ENCODE results near the gene OLFM3.

OLFM3 gene

DNA sequence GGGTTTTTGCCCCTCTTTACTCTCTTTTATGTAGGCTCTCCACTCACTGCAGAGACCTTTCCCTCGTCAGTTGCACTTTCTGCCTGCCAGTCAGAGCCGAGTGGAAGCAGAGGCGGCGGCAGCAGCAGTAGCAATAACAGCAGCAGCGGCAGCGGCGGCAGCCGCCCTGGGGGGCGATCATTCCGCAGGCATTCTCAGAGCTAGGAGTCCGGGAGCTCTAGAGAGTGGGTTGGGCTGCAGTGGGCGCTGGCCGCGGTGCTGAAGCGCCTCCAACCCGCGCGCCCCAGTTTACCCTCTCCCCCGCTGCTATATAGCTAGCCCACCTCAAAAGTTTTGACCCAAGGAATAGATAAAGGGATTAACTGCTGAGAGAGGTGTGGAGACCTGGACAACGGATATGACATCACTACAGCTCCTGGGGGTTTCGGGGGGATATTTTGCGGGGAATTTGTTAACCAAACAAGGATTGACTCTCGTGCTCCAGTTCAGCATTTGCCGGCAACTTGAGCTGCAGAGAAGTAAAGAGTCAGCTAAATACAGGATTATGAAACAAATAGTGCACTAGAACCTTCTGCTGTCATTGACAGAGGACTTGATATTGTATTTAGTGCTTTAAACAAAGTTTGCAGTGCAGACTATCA, at the start of gene OLFM3:
TSS of gene OLFM3 (minus strand) at position 102 of the 641 bp plus-strand sequence.
- no peak for FAIRE-seq

- FAIRE-seq: no peak
Observed at GRCh38 chr1:102045752-102046151, 49.0 kb upstream of the OLFM3 start.

GRCh38 chr1:102032534-102032933, 35.8 kb upstream of the OLFM3 start:
- no peak for FAIRE-seq

- no peak for FAIRE-seq
Observed at GRCh38 chr1:102019530-102019929, 22.8 kb upstream of the OLFM3 start.

GRCh38 chr1:102015728-102016127, 19.0 kb upstream of the OLFM3 start:
- no peak for FAIRE-seq

GRCh38 chr1:102002057-102002456, 5.3 kb upstream of the OLFM3 start:
- no peak for FAIRE-seq

GRCh38 chr1:101995984-101996745, 561 bp downstream of the OLFM3 start:
- no peak for FAIRE-seq

DNA sequence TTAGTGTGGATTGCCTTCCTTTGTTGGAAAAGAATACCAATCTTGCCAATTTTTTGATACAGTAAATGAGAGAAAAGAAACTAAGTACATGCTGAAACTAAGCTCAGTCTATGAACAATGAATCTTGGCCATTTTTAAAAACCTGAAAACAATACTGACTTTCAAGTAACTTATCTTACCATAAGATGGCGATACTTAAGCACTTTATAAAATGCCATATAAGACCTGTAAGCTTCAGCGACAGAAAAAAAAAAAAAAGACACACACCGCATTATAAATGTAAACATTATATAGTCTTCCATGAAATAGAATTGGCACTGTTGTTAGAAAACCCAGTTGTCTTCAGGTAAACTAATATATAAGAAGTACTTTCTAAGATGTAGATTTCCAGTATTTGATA, 3.0 kb downstream of the OLFM3 start:
- no peak for FAIRE-seq

GRCh38 chr1:101992821-101993575, 3.7 kb downstream of the OLFM3 start:
- FAIRE-seq: no peak

DNA sequence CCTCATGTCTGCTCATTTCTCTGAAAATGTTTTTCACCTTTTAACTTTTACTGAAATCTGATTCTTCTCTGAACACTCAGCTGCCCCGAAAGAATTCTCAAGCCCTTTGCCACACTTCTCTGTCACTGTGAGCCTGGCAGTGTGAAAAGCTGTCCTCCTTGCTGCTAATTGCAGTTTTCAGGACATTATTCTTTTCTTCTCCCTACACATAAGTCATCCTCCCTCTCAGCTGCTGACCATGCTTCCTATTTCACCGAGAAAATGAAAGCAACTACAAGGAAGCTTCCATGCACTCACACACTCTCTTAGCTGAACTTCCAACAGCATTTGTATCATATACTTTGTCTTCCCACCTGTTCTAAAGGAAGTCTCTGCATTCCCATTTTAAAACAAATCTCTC, 15.8 kb downstream of the OLFM3 start:
- no peak for FAIRE-seq

DNA sequence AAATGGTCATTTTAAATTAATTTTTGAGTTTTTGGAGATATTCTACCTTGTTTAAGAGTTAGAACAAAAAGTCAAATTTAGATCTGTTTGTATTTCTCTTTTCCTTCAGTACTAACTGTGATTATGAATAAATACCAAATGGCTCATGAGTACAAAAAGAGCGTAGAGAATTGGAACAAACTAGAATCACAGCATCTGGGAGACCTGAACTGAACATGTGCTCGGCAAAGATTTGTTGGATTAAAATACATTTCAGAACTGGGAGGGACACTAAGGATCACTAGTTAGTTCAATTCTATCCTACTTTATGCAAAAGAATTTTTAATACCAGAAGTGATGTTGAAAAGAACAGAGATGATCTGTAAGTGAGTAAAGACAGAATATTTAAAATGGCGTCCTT, 19.5 kb downstream of the OLFM3 start:
- no peak for FAIRE-seq

DNA sequence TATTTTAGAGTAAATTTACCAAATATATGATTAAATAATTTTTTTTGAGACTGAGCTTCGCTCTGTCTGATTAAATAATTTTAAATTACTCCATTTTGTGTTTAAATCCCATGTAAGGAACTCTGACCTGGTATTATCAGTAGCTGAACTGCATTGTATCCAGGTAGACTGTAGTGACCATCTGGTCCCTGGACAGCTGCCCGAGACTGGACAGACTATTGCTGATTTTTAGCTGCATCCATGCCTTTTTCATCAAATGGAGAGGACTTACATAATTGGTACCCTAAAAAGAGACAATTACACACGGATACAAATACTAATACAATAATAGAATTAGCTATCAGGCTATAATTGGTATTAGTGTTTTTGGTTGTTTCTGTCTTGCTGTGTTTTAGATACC, 20.6 kb downstream of the OLFM3 start:
- no peak for FAIRE-seq

GRCh38 chr1:101975371-101975770, 21.4 kb downstream of the OLFM3 start:
- no peak for FAIRE-seq

DNA sequence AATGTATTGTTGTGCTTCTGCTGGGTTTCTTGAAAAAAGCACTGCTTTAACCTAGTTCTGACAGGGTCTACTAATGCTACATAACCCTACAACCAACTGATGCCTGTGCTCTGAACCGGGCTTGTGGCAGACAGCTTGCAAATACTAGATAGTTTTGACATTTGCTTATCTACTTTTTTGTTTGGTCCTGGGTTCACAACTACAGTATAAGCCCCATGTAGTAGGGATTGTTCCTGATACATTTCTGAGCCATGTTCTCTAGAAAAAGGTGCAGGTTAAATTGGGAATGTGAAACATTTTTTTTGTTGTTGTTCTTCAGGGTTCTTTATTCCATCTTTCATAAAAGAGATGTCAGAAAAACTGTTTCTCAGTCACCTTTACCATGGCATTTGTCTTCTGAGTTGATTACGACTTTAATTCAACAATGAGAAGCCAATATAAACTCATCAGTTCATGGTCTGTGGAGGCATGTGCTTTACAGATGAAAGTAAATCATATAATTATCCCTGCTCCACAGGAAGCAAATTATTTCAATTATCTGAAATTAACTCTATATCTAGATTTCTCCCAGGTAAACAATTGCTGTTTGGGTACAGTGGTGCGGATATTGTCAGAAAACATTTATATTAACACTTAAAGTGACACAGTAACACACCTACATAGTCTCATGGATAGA, 22.0 kb downstream of the OLFM3 start:
- FAIRE-seq: no peak

GRCh38 chr1:101971304-101971703, 25.4 kb downstream of the OLFM3 start:
- no peak for FAIRE-seq

GRCh38 chr1:101967871-101968270, 28.9 kb downstream of the OLFM3 start:
- FAIRE-seq: no peak

GRCh38 chr1:101965341-101965740, 31.4 kb downstream of the OLFM3 start:
- FAIRE-seq: no peak

DNA sequence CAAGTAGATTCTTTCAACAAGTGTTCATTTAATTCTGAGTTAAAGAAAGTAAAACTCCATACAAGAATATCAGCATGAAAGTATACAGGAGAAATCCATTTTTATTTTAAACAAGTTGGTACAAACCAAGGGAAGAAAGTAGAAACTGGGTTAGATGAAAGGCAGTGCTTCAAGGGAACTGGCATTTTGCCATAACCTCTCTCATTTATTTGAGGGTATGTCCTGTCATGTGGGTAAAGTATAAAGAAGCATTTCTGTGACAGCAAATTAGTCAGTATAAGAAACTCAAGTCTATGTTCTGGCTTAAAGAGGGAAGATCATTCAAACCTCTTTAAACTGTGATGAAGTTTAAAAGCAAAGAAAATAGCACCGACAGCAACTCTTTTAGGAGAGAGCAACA, 32.0 kb downstream of the OLFM3 start:
- no peak for FAIRE-seq

DNA sequence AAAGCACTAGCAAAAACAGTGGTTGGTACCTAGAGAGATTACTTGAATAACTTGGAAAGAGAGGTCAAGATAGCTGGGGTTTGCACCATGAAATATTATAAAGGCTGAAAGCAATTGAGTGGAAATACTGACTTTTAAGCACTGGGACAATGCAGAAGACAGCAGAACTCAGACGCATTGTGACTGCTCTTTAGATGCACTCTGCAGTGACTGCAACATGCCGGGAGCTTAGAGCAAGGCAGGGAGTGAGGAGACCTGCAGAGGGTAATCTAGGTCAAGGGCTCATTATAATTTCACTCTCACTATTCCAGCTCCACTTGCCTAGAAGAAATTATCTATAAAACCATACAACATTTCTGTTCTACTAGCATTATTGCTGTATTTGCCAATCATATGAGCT, 36.6 kb downstream of the OLFM3 start:
- FAIRE-seq: no peak

GRCh38 chr1:101959456-101959855, 37.3 kb downstream of the OLFM3 start:
- no peak for FAIRE-seq

DNA sequence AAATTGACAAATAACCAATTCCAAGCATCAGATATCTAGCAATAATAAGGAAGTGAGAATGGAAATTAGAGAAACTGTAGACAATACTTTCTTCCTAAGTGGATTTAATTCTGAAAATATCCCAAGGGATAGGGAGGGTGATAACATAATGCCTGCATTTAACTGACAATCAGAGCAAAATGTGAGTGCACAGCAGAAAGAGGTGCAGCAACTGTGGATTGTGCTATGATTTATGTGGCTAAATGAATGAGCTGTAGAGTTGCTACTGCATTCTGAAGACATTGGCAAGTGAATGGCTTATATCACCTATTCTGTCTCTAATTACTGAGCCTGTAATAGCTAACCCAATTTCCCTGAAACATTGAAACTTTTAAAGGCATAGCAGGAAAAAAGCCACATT, 39.0 kb downstream of the OLFM3 start:
- FAIRE-seq: no peak

DNA sequence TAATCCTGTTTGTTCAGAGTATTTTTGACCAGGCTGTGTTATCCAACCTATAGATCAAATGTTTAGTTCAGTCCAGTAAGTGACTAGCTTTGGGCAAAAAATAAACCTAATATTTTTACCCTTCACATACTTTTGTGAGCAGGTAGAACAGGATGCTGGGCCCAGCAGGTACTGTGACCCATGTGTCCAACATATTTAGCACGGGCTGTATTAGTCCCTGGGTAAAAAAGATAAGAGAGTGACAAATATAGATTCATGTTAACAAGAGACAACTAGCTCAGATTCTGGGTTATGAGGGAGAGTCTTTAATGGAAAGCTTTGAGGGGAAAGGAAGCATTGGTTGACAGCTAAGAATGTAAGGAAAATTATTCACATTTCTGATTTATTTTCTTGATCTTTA, 43.1 kb downstream of the OLFM3 start:
- no peak for FAIRE-seq

- no peak for FAIRE-seq
Observed at GRCh38 chr1:101945884-101946283, 50.8 kb downstream of the OLFM3 start.

All from islet of Langerhans (tissue), 1 donor.